ENCODE results near the gene SETBP1. TPM values are rescaled to one million over a fixed set of nuclear protein-coding genes. Genes with fewer than 3 reads are reported as not detected.

The SETBP1 gene
- total RNA-seq, 1 experiment from 2014 or later: 0.23 TPM

- Histone ChIP-seq H3K27ac (ENCODE audit: low read length) (no peak overlapping the region), H3K9me3 (ENCODE audit: control insufficient read depth, insufficient read depth, low read depth, low read length) (no peaks in the 10 kb centered on the region), H3K4me3 (ENCODE audit: low read depth in 2 of 2, low read length in 2 of 2) (no peak overlapping the region), H3K36me3 (ENCODE audit: control insufficient read depth, insufficient read depth, low read length) (no peaks in the 10 kb centered on the region), H3K4me1 (ENCODE audit: control insufficient read depth, insufficient read depth, low read length) (no peaks in the 10 kb centered on the region), H3K27me3 (ENCODE audit: control insufficient read depth, insufficient read depth, low read length) (no peaks in the 10 kb centered on the region)
- no TSS peak for BruUV-seq (replicated peaks)
- no peak for TF ChIP-seq POLR2AphosphoS5 (IDR thresholded peaks at IDR 0.05; ENCODE audit: low read depth, low read length)
- no peak for TF ChIP-seq TCF7L2 (IDR thresholded peaks at IDR 0.05; ENCODE audit: low read depth, low read length)
- no peak for TF ChIP-seq SIN3A (IDR thresholded peaks at IDR 0.05; ENCODE audit: borderline replicate concordance, insufficient read depth, low read depth, low read length)
- ATAC-seq (no peak), DNase-seq (ENCODE audit: low read depth, low spot score) (no peak)
- ChIA-PET POLR2A (no interaction called here), CTCF (no interaction called here)
- intact Hi-C loops (cut with micrococcal nuclease; ENCODE audit: unreplicated experiment): no loop called here
- in situ Hi-C loops (cut with HindIII; ENCODE audit: low pct_unique_long_range_greater_than_20kb, low sequenced_read_pairs): no loop called here
Observed at GRCh38 chr18:44687421-44687820, 6.7 kb downstream of the SETBP1 start.

DNA sequence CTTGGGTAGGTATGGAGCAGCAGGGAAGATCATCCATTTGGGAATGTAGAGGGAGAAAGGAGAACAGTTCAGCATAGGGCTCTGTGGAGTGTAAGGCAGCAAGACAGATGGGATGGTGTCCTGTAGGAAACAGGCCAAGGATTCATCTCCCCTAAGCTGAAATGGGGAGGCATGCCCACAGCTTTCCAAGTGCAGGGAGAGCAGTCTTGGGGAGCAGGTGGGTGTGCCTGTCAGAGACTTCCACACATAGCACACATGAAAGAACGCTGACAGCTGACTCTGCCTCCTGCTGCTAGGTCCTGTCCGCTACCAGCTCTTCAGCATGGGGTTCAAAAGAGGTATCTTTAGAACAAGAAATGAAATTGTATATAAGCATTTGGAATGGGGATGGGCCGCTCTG, 9.0 kb downstream of the SETBP1 start:
- Histone ChIP-seq H3K4me1 (ENCODE audit: control insufficient read depth, insufficient read depth, low read length) (no peaks in the 10 kb centered on the region), H3K9me3 (ENCODE audit: control insufficient read depth, insufficient read depth, low read depth, low read length) (no peaks in the 10 kb centered on the region), H3K27ac (ENCODE audit: low read length) (no peak overlapping the region), H3K4me3 (ENCODE audit: low read depth in 2 of 2, low read length in 2 of 2) (no peak overlapping the region), H3K36me3 (ENCODE audit: control insufficient read depth, insufficient read depth, low read length) (no peaks in the 10 kb centered on the region), H3K27me3 (ENCODE audit: control insufficient read depth, insufficient read depth, low read length) (no peaks in the 10 kb centered on the region)
- TF ChIP-seq SIN3A (IDR thresholded peaks at IDR 0.05; ENCODE audit: borderline replicate concordance, insufficient read depth, low read depth, low read length) (no peak), TCF7L2 (IDR thresholded peaks at IDR 0.05; ENCODE audit: low read depth, low read length) (no peak), REST (IDR thresholded peaks at IDR 0.05; ENCODE audit: insufficient read depth in 1 of 2, low read depth in 2 of 2, low read length in 1 of 2) (no peak), POLR2AphosphoS5 (IDR thresholded peaks at IDR 0.05; ENCODE audit: low read depth, low read length) (no peak), CTCF (IDR thresholded peaks at IDR 0.05) (no peak)
- ATAC-seq (no peak), DNase-seq (ENCODE audit: low read depth, low spot score) (no peak)
- in situ Hi-C loops (cut with HindIII; ENCODE audit: low pct_unique_long_range_greater_than_20kb, low sequenced_read_pairs) (no loop called here), intact Hi-C loops (cut with micrococcal nuclease; ENCODE audit: unreplicated experiment) (no loop called here)
- ChIA-PET POLR2A (no interaction called here), CTCF (no interaction called here)
- BruUV-seq (replicated peaks): no TSS peak

DNA sequence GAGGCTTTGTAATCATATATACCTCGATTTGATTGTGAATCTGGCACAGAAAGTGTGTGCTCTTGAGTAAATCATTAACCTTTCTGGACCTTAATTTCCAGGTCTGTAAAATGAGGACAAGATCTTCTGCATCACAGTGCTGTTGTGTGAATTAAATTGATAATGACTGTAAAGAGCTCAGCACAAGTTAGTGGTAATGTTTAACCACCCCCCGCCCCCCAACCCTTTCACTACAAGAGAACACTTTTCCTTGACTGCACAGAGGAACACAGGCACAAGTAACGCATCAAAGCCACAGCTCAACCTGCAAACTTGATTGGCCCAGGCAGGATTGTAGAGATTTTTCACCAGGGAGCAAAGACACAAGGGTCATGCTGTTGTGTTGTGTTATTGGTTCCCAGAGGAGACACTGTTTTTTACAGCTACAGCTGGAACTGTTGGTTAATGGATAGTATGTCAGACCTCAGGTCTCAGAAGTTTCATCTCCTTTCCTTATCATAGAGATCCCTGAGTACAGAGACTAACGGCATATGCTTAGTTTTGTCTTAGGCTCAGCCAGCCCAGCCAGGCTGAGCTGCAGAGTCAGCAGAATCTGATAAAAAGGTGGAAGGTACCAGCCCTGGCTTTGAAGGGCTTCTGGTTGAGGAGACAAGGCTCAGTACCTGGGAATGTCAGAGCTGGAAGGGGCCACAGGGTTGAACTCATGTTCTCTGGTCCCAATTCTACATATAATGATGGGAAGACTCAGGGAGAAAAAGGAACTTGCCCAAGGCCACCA, 10.6 kb downstream of the SETBP1 start:
- in situ Hi-C loops (cut with HindIII; ENCODE audit: low pct_unique_long_range_greater_than_20kb, low sequenced_read_pairs): no loop called here
- CTCF ChIA-PET: no interaction called here

More for the DNA sequence above, 10.6 kb downstream of the SETBP1 start:
- Histone ChIP-seq H3K27me3 (ENCODE audit: control insufficient read depth, insufficient read depth, low read length) (no peaks in the 10 kb centered on the region), H3K4me3 (ENCODE audit: low read depth in 2 of 2, low read length in 2 of 2) (no peak overlapping the region), H3K9me3 (ENCODE audit: control insufficient read depth, insufficient read depth, low read depth, low read length) (no peaks in the 10 kb centered on the region), H3K36me3 (ENCODE audit: control insufficient read depth, insufficient read depth, low read length) (no peaks in the 10 kb centered on the region), H3K4me1 (ENCODE audit: control insufficient read depth, insufficient read depth, low read length) (no peaks in the 10 kb centered on the region), H3K27ac (ENCODE audit: low read length) (no peak overlapping the region)
- intact Hi-C loops (cut with micrococcal nuclease; ENCODE audit: unreplicated experiment): no loop called here
- no peak for TF ChIP-seq REST (IDR thresholded peaks at IDR 0.05; ENCODE audit: insufficient read depth in 1 of 2, low read depth in 2 of 2, low read length in 1 of 2)
- no peak for TF ChIP-seq SIN3A (IDR thresholded peaks at IDR 0.05; ENCODE audit: borderline replicate concordance, insufficient read depth, low read depth, low read length)
- POLR2A ChIA-PET: no interaction called here
- ATAC-seq: no peak
- no TSS peak for BruUV-seq (replicated peaks)
- no peak for DNase-seq (ENCODE audit: low read depth, low spot score)
